Adrenal gland (tissue), 12 donors: ENCODE results near the gene NR2F1-AS1. TPM values are rescaled to one million over a fixed set of nuclear protein-coding genes. Genes with fewer than 3 reads are reported as not detected.

Source experiments
- DNase-seq, 7 donors: peaks; one replicate each; pipeline ENCODE4 v3.0.0-alpha.2; 2019 to 2020
- H3K27ac ChIP-seq, 5 donors: fragments of 200-600 bp; sonication (generic) in 4 of 5; 1 replicate in 3 of 5; 2 replicates in 2 of 5; pipeline versions ENCODE4 v1.5.1 to v1.8.0; 2016 to 2020; ENCODE audit warnings: mild to moderate bottlenecking in 1 of 5
- H3K27me3 ChIP-seq: fragments of 200-600 bp; 2 replicates; pipeline ENCODE4 v1.8.0; 2021
- H3K36me3 ChIP-seq, 2 donors: fragments of 200-600 bp; replicated peaks in 1 of 2; 1 replicate in 1 of 2; 2 replicates in 1 of 2; pipeline versions ENCODE4 v1.5.1 to v1.8.0; 2018 to 2022
- H3K4me1 ChIP-seq, 2 donors: fragments of 200-600 bp; replicated peaks in 1 of 2; 1 replicate in 1 of 2; 2 replicates in 1 of 2; pipeline versions ENCODE4 v1.5.1 to v1.8.0; 2018 to 2021
- H3K4me3 ChIP-seq, 4 donors: fragments of 200-600 bp; sonication (generic) in 3 of 4; one replicate each; pipeline ENCODE4 v1.5.1; 2016 to 2018
- H3K9me3 ChIP-seq, 3 donors: fragments of 200-600 bp; sonication (generic) in 1 of 3; replicated peaks in 1 of 3; 1 replicate in 2 of 3; 2 replicates in 1 of 3; pipeline versions ENCODE4 v1.5.1 to v1.8.0; 2016 to 2021
- CTCF ChIP-seq, 6 experiments: fragments of 450-650 bp in 4 of 6; fragments of 200-600 bp in 2 of 6; sonication (generic) in 1 of 6; IDR thresholded peaks; 1 replicate in 5 of 6; 2 replicates in 1 of 6; pipeline versions ENCODE4 v1.5.1 to v1.8.0; 2016 to 2021; ENCODE audit warnings: antibody characterized with exemption in 6 of 6, mild to moderate bottlenecking in 2 of 6, moderate library complexity in 1 of 6
- POLR2A ChIP-seq, 2 donors: fragments of 450-650 bp; IDR thresholded peaks; one replicate each; pipeline ENCODE4 v1.6.1; 2017; ENCODE audit warnings: antibody characterized with exemption in 2 of 2, mild to moderate bottlenecking in 2 of 2, moderate library complexity in 1 of 2
- WGBS, 4 donors: extraction: QIAGEN DNeasy Blood & Tissue Kit in 2 of 4; methylation state at CpG; one replicate each; pipeline versions ENCODE4 v1.1.5 to v1.1.7; 2013 to 2017; 5-methylcytosine and 5-hydroxymethylcytosine counted together
- intact Hi-C, 2 donors: fragments of 100-400 bp; cut with DNase I; formaldehyde crosslinking; loops; one replicate each; pipeline versions ENCODE4 v1.14.1 to v1.15.0; 2022 to 2023
- polyA plus RNA-seq, 3 donors: library from polyadenylated mRNA; stranded (reverse); fragments of 200-250 nt in 2 of 3; fragments of 350-450 nt in 1 of 3; fragmentation: Illumina TruSeq in 1 of 3; extraction: RNeasy Lipid Tissue Mini Kit (QIAGEN cat#74804) in 1 of 3; gene quantifications; one replicate each; pipeline ENCODE4 v1.2.3, GENCODE V29; 2013 to 2014
- total RNA-seq, 9 donors: library from RNA; depleted of rRNA in 4 of 9; stranded (reverse); fragments of >200 nt in 4 of 9; fragments of 120-200 nt in 1 of 9; fragmentation: NEBNext Ultra II Directional in 1 of 9; extraction: Animal tissue kit (Norgen Biotek cat#: 25700) in 1 of 9; gene quantifications; one replicate each; pipeline versions ENCODE4 v1.1.0 to v1.2.4, GENCODE V29; 2013 to 2023
- donor health status: healthy with polysubstance abuse.
- donor health status: Bipolar disorder and iron deficiency.
- donor health status: DM: yes; HTN: yes; CAD: no.
- donor health status: DM: no; HTN: no; CAD: no.
- donor health status: DM: no; HTN: no; CAD: no.
- donor health status: DM: yes; HTN: yes; CAD: no.

The NR2F1-AS1 gene
- total and polyA plus RNA-seq, 12 donors = 13.2 to 107 (median 29.1) TPM

DNA sequence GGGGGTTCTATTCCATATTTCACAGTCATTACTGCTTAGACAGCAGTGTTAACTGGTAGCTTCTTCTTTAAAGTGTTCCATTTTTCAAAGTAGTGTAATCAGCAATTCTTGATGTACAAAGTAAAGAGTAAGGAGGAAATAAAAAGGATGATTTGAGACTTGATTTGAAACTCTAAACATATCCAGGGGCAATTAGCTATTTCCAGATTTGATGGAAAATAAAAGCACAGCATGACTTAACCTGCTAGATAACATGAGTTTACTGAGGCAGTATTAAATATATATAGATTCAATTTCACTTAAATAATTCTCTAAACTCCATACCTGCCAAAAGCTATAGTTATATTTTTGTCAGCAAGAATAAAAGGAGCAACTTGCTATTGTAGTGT lies 31.8 kb upstream of the NR2F1-AS1 start:
- intact Hi-C loops = no loop called here
- no peak for DNase-seq
- Histone ChIP-seq H3K9me3 (no peaks in the 10 kb centered on the region), H3K27ac (no peak overlapping the region), H3K27me3 (peaks cover 39% of the 10 kb centered on the region), H3K36me3 (no peaks in the 10 kb centered on the region), H3K4me3 (peak overlapping the region in 1 of 4 donors; percentile 38), H3K4me1 (no peaks in the 10 kb centered on the region)
- TF ChIP-seq CTCF (IDR thresholded peaks at IDR 0.05) = no peak
- TF ChIP-seq POLR2A (IDR thresholded peaks at IDR 0.05) = no peak

DNA sequence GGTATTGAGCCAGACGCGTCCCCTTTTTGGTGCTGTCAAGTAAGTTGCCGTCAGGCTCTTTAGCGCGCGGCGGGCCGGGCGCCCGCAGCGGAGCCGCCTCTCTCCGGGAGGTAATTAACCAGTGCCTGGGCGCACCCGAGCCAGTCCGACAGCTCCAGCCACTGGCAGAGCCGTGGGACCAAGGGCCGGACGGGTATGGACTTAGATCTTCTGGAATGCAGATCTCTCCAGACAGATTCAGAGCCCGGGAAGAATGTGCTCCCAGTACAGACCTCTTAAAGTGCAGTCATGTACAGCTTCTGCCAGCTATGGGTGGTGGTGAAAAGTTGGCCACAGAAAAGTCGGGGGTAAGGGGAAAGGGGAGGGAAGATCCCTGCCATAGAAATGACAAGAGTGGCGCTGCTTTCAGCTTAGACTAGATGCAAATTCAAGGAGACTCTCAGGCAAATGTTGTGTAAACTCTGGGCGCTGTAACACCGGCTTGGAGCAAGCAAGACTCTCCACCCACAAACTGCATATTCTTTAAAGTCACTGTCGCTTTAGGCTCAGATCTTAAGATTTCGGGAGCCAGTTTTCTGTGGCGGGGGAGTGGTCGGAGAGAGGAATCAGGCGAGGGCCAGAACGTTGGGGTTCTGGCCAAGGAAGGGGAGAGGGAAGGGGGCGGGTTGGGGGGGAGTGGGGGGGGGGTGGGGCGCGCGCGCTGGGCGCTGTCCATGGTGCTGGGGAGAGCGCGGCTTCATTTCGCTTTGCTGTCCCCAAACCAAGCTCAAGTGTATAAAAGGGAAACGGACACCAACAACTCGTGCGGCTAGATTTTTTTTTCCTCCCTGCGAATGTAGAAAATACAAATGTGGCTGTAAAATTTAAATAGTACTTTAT lies 31.2 kb upstream of the NR2F1-AS1 start:
- Histone ChIP-seq H3K4me3 (peak overlapping the region in 1 of 4 donors; percentile 38), H3K27me3 (peaks cover 39% of the 10 kb centered on the region), H3K27ac (no peak overlapping the region), H3K36me3 (no peaks in the 10 kb centered on the region), H3K9me3 (no peaks in the 10 kb centered on the region), H3K4me1 (no peaks in the 10 kb centered on the region)
- intact Hi-C loops = no loop called here
- TF ChIP-seq POLR2A (IDR thresholded peaks at IDR 0.05) = no peak
- no peak for TF ChIP-seq CTCF (IDR thresholded peaks at IDR 0.05)
- 2 to 4% (median 3%) methylated on average over 22 to 43 of the region's 43 CpGs for WGBS, 4 donors
- peak in 3 of 7 donors; percentile 34 to 46 (median 36) for DNase-seq

DNA sequence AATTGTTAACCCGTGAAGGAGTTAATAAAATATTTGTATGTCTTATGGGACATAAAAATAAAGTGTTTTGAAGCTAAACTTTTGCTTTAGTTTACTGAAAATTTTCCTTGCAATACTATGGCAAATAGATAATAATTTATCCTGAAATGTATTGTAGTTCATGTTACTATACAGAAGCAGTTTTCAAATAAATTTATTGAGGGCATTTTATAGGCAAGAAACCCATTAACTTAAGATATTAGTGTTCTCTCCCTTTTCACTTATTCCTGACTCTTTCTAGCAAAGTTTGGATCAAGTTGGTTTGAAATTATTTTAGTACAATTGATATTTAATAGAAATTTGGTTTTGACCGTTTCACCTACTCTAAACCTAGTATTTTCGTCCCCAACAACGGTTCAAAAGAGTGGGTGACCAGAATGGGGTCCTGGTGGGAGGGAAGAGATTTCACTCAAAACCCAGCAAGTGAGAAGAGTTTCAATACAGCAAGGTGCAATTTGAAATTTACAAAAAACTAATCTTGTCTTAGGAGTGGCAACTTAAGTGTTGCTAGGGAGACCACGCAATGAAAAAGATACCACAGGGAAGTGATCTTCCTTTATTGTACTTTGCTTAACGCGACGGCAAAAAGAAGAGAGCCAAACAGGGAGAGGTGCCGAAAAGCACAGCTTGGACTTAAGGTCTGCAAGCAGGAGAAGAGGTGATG lies 30.4 kb upstream of the NR2F1-AS1 start:
- peak overlapping the region in 1 of 4 donors; percentile 38 for H3K4me3 ChIP-seq
- no peak overlapping the region for H3K27ac ChIP-seq
- no peaks in the 10 kb centered on the region for H3K36me3 ChIP-seq
- intact Hi-C loops = no loop called here
- no peak for DNase-seq
- WGBS, 4 donors = 25 to 32% (median 29%) methylated on average over 9 of the region's 9 CpGs
- H3K27me3 ChIP-seq = peaks cover 43% of the 10 kb centered on the region
- H3K9me3 ChIP-seq = no peaks in the 10 kb centered on the region
- TF ChIP-seq POLR2A (IDR thresholded peaks at IDR 0.05) (no peak), CTCF (IDR thresholded peaks at IDR 0.05) (no peak)
- H3K4me1 ChIP-seq = no peaks in the 10 kb centered on the region

DNA sequence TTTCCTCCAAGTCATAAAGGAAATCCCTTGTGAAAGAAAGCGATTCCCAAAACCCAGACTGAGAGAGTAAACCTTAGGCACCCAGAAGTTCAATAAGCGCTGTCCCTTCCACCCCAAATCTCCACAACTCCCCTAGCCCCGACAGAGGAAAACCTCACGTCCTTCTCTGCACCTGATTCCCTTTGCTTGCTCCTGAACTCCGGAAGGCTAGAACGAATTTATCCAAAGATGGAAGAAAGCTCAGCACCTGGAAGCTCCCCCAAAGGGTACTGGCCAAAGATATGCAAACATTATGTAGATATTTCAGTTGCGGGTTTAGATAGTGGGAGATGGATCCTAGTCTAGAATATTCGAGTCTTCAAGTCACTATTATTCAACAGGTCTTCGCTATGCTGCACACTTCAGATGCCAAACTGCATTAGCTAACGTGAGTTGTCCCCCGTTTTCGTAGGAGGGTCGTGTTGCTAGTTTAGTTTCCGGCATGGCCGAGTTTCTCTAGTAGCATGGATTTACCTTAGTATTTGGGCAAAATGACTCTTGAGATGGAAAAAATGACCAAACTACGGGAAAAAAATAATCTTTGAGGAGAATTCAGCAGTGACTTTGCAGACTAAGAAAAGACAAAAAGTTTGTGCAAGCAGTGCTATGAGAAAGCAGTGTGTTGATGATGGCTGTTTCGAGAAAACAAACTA lies 29.7 kb upstream of the NR2F1-AS1 start:
- Histone ChIP-seq H3K4me1 (no peaks in the 10 kb centered on the region), H3K36me3 (no peaks in the 10 kb centered on the region), H3K9me3 (no peaks in the 10 kb centered on the region), H3K4me3 (no peak overlapping the region), H3K27ac (no peak overlapping the region), H3K27me3 (peaks cover 45% of the 10 kb centered on the region)
- no peak for TF ChIP-seq POLR2A (IDR thresholded peaks at IDR 0.05)
- TF ChIP-seq CTCF (IDR thresholded peaks at IDR 0.05) = no peak
- intact Hi-C loops = no loop called here
- 55 to 61% (median 59%) methylated on average over 17 of the region's 17 CpGs for WGBS, 4 donors
- DNase-seq = no peak
